HepG2 (cell line): ENCODE measurements around the gene SAMD10. TPM values are rescaled to one million over a fixed set of nuclear protein-coding genes. Genes with fewer than 3 reads are reported as not detected.

Experiments
- ATF6 ChIP-seq: sonication (generic); formaldehyde crosslinking; conservative IDR thresholded peaks from 2 replicates; pipeline ENCODE4 v1.4.0; 2020; ENCODE audit warnings: missing genetic modification reagents
- CSRNP1 ChIP-seq: sonication (generic); formaldehyde crosslinking; IDR thresholded peaks from 2 replicates; pipeline ENCODE4 v1.8.1; 2023; ENCODE audit warnings: mild to moderate bottlenecking, missing genetic modification reagents
- HMGXB3 ChIP-seq: sonication (generic); formaldehyde crosslinking; IDR thresholded peaks from 2 replicates; pipeline ENCODE4 v1.4.0; 2020; ENCODE audit warnings: missing genetic modification reagents, borderline replicate concordance
- KDM2A ChIP-seq: sonication (generic); formaldehyde crosslinking; IDR thresholded peaks from 2 replicates; pipeline ENCODE4 v1.4.0; 2020; ENCODE audit warnings: low read depth, missing genetic modification reagents, borderline replicate concordance
- RELA ChIP-seq: sonication (generic); formaldehyde crosslinking; IDR thresholded peaks from 2 replicates; pipeline ENCODE4 v1.4.0; 2020; ENCODE audit warnings: missing genetic modification reagents
- SIX1 ChIP-seq: sonication (generic); formaldehyde crosslinking; IDR thresholded peaks from 2 replicates; pipeline ENCODE4 v1.4.0; 2020; ENCODE audit warnings: missing genetic modification reagents, borderline replicate concordance
- THYN1 ChIP-seq: sonication (generic); formaldehyde crosslinking; IDR thresholded peaks from 2 replicates; pipeline ENCODE4 v1.8.1; 2023; ENCODE audit warnings: low read depth, mild to moderate bottlenecking, moderate library complexity, missing genetic modification reagents, borderline replicate concordance
- TSC22D2 ChIP-seq: sonication (generic); formaldehyde crosslinking; IDR thresholded peaks from 2 replicates; pipeline ENCODE4 v1.5.1; 2020; ENCODE audit warnings: missing genetic modification reagents, mild to moderate bottlenecking, borderline replicate concordance
- ZFP41 ChIP-seq: sonication (generic); formaldehyde crosslinking; IDR thresholded peaks from 2 replicates; pipeline ENCODE4 v1.4.0; 2020; ENCODE audit warnings: mild to moderate bottlenecking, missing genetic modification reagents, borderline replicate concordance
- ZMYM3 ChIP-seq: sonication (generic); formaldehyde crosslinking; IDR thresholded peaks from 2 replicates; pipeline ENCODE4 v1.5.1; 2020; ENCODE audit warnings: mild to moderate bottlenecking, missing genetic modification reagents
- ZNF232 ChIP-seq: sonication (generic); formaldehyde crosslinking; IDR thresholded peaks from 2 replicates; pipeline ENCODE4 v1.4.0; 2020; ENCODE audit warnings: missing genetic modification reagents, borderline replicate concordance
- ZNF329 ChIP-seq: sonication (generic); formaldehyde crosslinking; IDR thresholded peaks from 2 replicates; pipeline ENCODE4 v1.9.0; 2021; ENCODE audit warnings: low read depth, mild to moderate bottlenecking, missing genetic modification reagents
- ZNF709 ChIP-seq: sonication (generic); formaldehyde crosslinking; IDR thresholded peaks from 2 replicates; pipeline ENCODE4 v1.5.0; 2020; ENCODE audit warnings: mild to moderate bottlenecking, missing genetic modification reagents
- ZNF75D ChIP-seq: sonication (generic); formaldehyde crosslinking; IDR thresholded peaks from 2 replicates; pipeline ENCODE4 v1.8.1; 2023; ENCODE audit warnings: missing genetic modification reagents, mild to moderate bottlenecking, borderline replicate concordance
- ZNF768 ChIP-seq: sonication (generic); formaldehyde crosslinking; IDR thresholded peaks from 2 replicates; pipeline ENCODE4 v1.4.0; 2020; ENCODE audit warnings: missing genetic modification reagents
- ZNF800 ChIP-seq: sonication (generic); formaldehyde crosslinking; IDR thresholded peaks from 2 replicates; pipeline ENCODE4 v1.4.0; 2020; ENCODE audit warnings: missing genetic modification reagents
- polyA plus RNA-seq, 8 experiments: library from polyadenylated mRNA; depleted of rRNA in 3 of 8; stranded (reverse) in 7 of 8; unstranded in 1 of 8; fragments of >200 nt; fragmentation: Illumina TruSeq in 4 of 8; extraction: Trizol in 4 of 8; gene quantifications; 2 replicates each; pipeline versions ENCODE4 v1.2.1 to v1.2.3, GENCODE V29; 2011 to 2016; ENCODE audit warnings: low read depth in 4 of 8, missing spikeins in 1 of 8, mixed read lengths in 1 of 8; ENCODE audit not compliant: insufficient read depth in 1 of 8
- total RNA-seq, 5 experiments: library from RNA; depleted of rRNA; stranded (reverse); fragments of >200 nt; fragmentation: Illumina TruSeq; extraction: Trizol; gene quantifications; 2 replicates each; pipeline ENCODE4 v1.2.3, GENCODE V29; 2016; ENCODE audit warnings: low read depth in 1 of 5

Gene SAMD10
- total and polyA plus RNA-seq, 2 of the 13 experiments (the other 11 are each of a cell fraction or from before 2014, with no cell fraction given): 6.1 to 11.0 TPM

- peak; percentile 49 for TF ChIP-seq ZNF800 (CRISPR knock-in tag)
- TF ChIP-seq HMGXB3 (CRISPR knock-in tag): peak; percentile 21; the same call in 1 of the 2 replicates
- 0 out of 2 replicates have a peak, but pooled peaks have one; percentile 35 for TF ChIP-seq ZNF768 (CRISPR knock-in tag)
- TF ChIP-seq TSC22D2 (CRISPR knock-in tag): 0 out of 2 replicates have a peak, but pooled peaks have one; percentile 32
- TF ChIP-seq ZNF75D (CRISPR knock-in tag): no peak
- 0 out of 2 replicates have a peak, but pooled peaks have one; percentile 64 for TF ChIP-seq ZNF232 (CRISPR knock-in tag)
- TF ChIP-seq ZFP41: 0 out of 2 replicates have a peak, but pooled peaks have one; percentile 69
- no peak for TF ChIP-seq THYN1
- TF ChIP-seq CSRNP1 (CRISPR knock-in tag): no peak; the same call in 1 of the 2 replicates
- TF ChIP-seq KDM2A (CRISPR knock-in tag): peak; percentile 28
- no peak for TF ChIP-seq ZMYM3 (CRISPR knock-in tag)
- peak; percentile 74; the same call in 1 of the 2 replicates for TF ChIP-seq RELA (CRISPR knock-in tag)
- no peak for TF ChIP-seq ZNF329
- TF ChIP-seq ZNF709 (CRISPR knock-in tag): peak; percentile 77
- TF ChIP-seq ATF6 (CRISPR knock-in tag): 0 out of 2 replicates have a peak, but pooled peaks have one; percentile 46
- TF ChIP-seq SIX1: no peak
Measured at GRCh38 chr20:63979557-63980316, at the start of gene SAMD10 (continued).
